ENCODE data around the gene ANAPC1. TPM values are rescaled to one million over a fixed set of nuclear protein-coding genes. Genes with fewer than 3 reads are reported as not detected.
A peak's percentile ranks its signal among the peaks of the same experiment; 100 is the strongest.
"Not testable (repeated sequence)": the region's sequence is repeated elsewhere in the genome, so short reads cannot be mapped to it uniquely, and the experiment has no call there.

Gene ANAPC1
- total RNA-seq, 1 experiment from 2014 or later: 43.4 TPM

DNA sequence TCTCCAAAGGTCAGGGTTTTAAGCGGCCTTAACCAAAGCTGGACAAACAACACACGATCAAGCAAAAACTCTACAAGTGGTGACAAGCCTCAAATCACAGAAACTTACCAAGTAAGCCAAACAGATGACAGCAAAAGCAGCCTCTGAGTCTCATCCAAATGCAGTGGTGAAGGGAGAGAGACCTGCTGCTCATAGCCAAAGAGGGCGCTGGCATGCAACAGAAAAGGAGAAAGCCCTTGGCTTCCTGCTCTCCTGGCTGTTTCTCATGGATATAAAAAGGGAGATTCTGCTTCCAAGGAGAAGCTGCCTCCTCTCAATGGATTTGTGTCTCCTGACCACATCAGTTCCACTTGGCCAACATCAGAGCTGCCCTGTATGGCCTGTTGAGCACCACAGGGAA lies 142.5 kb downstream of the ANAPC1 start:
- not testable (repeated sequence) for DNase-seq (ENCODE audit: low read depth)

DNA sequence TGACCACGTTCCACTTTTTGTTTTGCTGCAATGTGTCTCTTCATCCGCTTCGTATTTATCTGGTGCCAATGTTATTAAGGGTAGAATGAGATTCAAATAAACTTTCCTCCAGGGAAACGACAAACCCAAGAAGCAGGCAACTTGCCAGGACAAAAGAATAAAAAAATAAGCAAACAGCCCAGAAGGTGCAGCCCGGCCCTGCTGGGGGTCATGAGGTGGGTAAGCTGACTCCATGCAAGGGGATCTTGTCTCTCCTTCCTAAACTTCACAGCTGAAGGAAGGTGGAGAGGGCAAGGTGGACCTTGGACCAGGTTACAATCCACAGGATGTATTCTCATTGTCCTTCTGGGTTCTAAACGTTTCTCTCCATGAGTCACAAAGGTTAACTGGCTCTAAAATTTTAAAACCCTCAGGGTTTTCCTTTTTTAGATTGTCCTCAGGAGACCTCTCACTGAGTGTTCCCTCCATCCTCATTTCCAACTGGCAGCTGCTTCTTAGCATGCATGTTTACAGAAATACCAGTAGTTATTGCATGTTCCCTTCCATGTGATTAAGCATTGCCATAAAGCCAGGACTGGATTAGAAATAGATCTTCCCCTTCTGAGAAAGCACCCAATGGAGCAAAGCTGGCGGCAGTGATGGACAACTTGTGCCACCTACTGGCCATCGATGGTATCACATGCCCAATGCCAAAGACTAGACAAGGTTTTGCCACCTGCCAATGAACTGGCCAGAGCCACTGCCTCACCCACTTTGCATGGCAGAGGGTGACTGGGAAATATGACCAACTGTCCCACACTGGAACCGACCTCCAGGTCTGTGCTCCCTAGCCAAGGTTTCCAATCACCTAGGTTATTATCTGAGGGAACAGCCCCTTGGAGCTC lies 147.9 kb downstream of the ANAPC1 start:
- DNase-seq (ENCODE audit: low read depth): peak; percentile 92

DNA sequence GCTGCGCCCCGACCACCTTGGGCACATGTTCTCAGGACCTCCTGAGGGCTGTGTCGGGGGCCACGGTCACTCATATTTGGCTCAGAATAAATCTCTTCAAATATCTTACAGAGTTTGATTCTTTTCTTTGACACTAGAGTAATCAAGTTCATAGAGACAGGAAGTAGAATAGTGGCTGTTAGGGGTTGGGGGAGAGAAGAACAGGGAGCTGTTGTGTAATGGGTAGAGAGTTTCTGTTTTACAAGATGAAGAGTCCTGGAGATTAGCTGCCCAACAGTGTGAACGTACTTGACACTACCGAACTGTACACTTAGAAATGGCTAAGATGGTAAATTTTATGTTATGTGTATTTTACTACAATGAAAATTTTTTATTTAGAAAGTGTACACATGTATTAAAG lies 148.6 kb downstream of the ANAPC1 start:
- not testable (repeated sequence) for DNase-seq (ENCODE audit: low read depth)

DNA sequence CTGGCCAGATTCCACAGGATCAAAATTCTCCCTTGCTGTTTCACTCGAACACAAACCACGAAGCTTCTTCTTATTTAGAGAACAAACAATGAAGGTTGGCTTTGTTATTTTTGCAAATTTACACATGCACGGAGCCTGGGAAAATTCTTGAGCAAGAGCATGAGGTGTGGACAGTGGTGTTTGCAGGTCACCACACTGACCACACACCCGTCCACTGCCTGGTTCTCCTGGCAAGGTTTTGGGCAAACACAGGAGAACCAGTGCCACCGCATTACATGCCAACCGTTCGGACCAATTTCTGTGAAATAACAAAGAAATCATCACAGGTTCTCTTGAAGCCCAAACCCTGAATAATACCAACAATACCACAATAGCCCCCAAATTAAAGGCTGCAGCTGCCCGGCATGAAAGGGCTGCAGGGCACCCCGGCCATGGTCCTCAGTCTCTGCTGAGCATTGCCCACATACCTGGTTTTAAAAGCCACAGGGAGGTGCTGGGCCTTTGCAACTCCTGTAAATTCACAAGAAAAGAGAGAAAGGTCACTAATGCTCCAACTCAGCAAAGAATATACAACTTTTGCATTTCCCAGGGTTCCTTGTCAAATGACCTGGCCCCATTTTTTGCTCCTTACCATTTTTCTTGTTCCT lies 154.1 kb downstream of the ANAPC1 start:
- DNase-seq (ENCODE audit: low read depth): not testable (repeated sequence)

DNA sequence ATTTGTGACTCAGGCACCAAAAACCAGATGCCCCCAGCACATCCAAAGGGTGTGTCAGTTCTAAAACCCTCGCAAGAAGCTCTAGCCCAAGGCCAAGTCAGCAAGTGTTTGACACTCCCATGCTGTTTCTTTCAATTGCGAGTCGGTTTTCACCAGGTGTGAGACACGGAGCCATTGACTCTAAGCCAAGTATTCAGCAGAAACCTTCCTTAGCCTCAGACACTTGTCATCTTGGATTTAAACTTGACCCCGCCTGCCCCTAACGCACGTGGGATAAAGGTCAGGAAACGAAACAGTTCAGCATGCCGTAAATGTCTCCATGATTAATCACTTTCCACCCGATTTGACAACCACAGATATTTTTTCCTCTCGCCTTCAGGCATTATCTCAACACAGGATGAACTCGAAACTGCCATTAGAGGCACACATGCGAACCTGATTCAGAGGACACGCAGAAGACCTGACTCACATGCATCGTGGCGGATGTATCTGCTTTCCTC lies 156.3 kb downstream of the ANAPC1 start:
- DNase-seq (ENCODE audit: low read depth): peak; percentile 91

DNA sequence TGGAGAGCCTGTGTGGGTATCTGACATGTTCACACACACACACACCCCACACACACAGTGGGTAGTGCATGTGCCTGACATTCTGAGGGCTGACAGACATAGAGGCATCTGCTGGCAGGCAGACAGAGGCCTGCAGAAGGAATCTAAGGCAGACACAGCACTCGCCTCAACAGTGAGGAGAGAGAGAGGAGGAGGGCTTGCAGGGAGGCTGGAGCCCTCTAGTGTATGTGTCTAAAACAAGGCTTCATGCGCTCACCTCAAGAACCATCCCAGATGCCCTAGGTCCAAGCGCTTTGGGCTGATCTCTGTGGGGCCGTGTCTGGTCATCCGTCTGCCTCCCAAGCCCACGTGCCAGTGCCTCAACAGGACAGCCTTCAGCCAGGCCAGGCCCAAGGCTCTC lies 158.3 kb downstream of the ANAPC1 start:
- peak; percentile 40 for DNase-seq (ENCODE audit: low read depth)

DNA sequence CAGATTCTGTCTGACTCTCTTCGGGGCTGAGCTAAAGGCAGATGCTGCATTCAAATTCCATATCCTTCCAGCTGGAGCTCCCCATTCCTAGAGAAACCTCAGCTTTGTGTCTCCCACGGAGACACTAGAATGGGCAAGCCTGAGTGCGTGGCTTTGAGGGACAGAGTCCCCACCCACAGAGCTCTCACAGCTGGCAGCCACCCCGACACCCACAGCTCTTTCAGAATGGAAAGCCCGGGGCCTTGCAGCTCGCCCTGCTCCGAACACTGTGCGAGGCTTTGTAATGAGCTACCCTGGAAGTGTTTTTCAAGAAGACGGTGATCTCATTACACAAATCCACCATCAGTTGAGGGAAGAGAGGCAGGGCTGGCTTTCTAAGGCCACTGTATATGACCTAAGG lies 164.4 kb downstream of the ANAPC1 start:
- not testable (repeated sequence) for DNase-seq (ENCODE audit: low read depth)

Other genes starting within 250 kb of the ANAPC1 start
- gene MERTK, start 14.4 kb upstream of the ANAPC1 start, total RNA-seq (2014; rRNA removed; shearing (Covaris generic)): 0.10 TPM in 1 of 2 replicates, not detected in the other
- 44.3 and 53.6 TPM in 2 replicates for gene TMEM87B, start 171.1 kb upstream of the ANAPC1 start, total RNA-seq (2014; rRNA removed; shearing (Covaris generic))

Data from RPMI7951 (cell line).